ENCODE results near the gene BMP8A.
"Not testable (repeated sequence)": the region's sequence is repeated elsewhere in the genome, so short reads cannot be mapped to it uniquely, and the experiment has no call there.

The BMP8A gene

GRCh38 chr1:39508266-39508665 is 16.8 kb downstream of the BMP8A start:
- no peak for FAIRE-seq

GRCh38 chr1:39508857-39509305 is 17.4 kb downstream of the BMP8A start:
- no peak for FAIRE-seq

- no peak for FAIRE-seq
Measured at GRCh38 chr1:39509360-39510009, 18.0 kb downstream of the BMP8A start.

- not testable (repeated sequence) for FAIRE-seq
Measured at GRCh38 chr1:39510570-39511186, 19.2 kb downstream of the BMP8A start.

DNA sequence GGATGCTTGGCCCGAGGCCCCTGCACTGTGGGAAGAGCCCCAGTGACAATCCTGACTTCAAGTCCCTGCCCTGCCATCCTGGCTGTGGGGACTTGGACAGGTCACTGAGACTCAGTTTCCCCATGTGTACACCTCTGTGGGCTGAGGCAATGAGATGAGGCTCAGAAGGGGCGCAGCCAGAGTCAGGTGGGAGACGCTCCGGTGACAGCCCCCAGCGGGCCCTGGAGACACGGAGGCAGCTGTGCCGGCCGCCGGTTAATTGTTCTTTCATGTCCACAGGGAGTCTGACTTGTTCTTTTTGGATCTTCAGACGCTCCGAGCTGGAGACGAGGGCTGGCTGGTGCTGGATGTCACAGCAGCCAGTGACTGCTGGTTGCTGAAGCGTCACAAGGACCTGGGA is 20.0 kb downstream of the BMP8A start:
- FAIRE-seq: not testable (repeated sequence)

GRCh38 chr1:39512234-39512847 is 20.9 kb downstream of the BMP8A start:
- not testable (repeated sequence) for FAIRE-seq

GRCh38 chr1:39514710-39515124 is 23.3 kb downstream of the BMP8A start:
- not testable (repeated sequence) for FAIRE-seq

GRCh38 chr1:39515131-39516086 is 24.0 kb downstream of the BMP8A start:
- not testable (repeated sequence) for FAIRE-seq

DNA sequence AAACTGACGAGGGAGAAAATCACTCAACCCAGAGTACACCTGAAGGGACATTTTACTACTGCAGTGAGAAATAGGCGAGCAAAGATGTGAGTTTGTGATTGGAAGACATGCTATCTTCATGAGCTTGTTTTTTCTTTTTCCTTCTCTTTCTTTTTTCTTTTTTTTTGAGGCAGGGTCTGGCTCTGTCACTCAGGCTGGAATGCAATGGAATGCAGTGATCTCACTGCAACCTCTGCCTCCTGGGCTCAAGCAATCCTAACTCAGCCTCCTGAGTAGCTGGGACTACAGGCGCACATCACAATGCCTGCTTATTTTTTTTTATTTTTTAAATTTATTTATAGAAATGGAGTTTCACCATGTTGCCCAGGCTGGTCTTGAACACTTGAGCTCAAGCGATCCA is 25.4 kb downstream of the BMP8A start:
- FAIRE-seq: not testable (repeated sequence)

DNA sequence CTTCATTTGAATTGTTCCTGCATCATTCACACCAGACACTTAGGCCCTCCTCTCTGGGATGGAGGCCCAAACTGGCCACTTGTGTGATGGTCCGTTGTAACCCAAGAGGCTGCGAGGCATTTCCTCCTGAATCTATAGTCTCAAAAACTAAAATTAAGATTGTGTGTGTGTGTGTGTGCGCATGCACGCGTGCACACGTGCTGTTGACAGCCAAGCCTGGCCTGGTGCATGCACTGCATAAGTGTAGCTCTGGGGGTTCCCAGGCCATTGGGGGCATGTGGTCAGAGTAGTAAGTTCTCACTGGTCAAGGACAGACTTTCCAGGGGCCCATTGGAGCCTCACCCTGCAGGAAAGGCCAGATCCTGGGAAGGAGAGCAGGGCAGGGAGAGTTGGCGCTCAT is 26.5 kb downstream of the BMP8A start:
- not testable (repeated sequence) for FAIRE-seq

DNA sequence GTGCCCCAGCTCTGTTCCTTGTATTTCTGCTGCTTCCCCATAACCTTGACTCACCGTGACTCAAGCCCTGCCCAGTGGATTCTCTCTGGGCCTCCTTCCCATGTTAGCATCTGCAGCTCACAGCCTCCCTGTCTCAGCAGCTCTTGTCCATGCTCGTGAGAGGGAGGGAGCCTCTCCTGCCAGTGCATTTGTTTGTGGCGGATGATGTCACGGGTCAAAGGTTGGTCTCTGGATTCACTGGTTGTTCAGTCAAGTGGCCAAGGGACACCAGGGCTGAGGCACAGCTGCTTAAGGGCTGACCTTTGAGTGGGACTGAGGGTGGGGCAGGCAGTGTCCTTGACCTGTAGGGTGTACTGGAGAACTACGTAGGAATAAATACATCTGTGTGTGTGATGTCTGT is 27.9 kb downstream of the BMP8A start:
- FAIRE-seq: not testable (repeated sequence)

GRCh38 chr1:39522221-39522620 is 30.8 kb downstream of the BMP8A start:
- FAIRE-seq: not testable (repeated sequence)

GRCh38 chr1:39522661-39523567 is 31.5 kb downstream of the BMP8A start:
- FAIRE-seq: no peak

DNA sequence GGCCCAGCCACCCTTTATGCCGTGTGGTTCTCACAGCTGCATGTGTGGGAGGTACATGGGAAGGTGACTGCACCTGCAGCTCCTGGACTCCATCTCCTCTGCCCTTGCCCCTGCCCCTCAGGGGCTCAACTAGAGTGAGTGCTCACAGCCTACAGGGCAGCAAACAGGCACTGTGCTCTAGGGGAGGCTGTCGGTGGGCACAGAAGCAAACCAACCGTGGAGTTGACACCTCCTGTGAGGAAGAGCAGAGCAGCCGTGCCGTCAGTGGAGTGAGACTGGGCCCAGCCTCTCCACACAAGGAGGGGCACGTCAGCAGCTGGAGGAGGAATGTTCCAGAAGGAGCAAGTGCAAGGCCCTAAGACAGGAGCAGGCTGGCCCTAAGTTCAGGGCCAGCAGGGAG is 32.7 kb downstream of the BMP8A start:
- no peak for FAIRE-seq

DNA sequence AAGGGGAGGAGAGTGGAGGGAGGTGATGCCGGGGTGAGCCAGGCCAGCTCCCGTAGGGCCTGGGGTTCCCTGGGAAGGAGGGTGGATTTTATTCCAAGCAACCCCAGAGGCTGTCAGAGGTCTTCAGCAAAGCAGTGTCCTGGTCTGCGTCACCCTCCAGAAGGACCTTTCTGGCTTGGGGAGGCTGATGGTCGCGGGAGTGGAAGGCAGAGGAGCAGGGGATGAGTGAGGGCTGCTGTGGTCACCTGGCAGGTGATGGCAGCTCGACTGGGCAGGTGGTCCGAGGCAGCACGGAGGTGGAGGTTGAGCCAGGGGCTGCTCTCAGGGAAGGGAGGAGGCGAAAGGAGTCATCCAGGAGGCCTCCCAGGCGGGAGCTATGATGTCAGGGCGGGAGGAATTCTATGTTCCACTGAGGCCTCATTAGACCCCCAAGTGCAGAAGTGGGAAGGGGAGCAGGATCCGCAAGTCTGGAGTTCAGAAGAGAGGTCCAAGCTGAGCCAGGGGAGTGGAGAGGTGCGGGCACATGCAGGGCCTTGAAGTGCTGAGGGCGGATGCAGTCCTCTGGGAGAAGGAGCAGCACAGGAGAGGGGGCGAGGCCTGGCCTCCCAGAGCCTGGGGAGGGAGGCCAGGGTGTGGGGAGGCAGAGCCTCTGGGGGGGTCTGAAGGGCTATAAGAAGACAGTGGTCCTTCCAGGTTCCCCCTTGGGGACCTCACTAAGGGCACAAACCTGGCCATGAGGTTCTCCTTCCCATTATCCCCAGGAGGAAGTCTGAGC is 33.3 kb downstream of the BMP8A start:
- no peak for FAIRE-seq

DNA sequence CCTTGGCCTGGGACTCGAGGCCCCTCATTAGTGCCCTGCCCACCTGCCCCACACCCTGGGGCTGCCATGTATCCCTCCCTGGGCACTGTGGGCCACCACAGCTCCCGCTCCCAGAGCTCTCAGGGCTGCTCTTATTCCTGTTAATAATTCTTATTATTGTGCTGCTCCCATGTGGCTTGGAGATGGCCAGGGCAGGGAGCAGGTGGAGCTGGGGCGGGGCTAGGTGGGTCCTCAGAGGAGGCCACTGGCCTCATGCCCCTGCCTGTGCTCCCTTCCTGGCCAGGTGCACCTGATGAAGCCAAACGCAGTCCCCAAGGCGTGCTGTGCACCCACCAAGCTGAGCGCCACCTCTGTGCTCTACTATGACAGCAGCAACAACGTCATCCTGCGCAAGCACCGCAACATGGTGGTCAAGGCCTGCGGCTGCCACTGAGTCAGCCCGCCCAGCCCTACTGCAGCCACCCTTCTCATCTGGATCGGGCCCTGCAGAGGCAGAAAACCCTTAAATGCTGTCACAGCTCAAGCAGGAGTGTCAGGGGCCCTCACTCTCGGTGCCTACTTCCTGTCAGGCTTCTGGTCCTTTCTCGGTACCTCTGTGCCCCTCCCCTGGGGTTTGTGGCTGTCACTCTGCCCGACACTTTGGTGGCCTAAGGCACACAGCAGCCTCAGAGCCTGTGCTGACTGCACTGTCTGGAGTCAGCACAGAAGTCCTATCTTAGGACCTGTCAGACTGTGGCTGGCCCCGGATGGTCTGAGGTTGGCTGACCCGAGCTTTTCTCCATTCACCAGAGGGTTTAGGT is 34.1 kb downstream of the BMP8A start:
- FAIRE-seq: no peak

DNA sequence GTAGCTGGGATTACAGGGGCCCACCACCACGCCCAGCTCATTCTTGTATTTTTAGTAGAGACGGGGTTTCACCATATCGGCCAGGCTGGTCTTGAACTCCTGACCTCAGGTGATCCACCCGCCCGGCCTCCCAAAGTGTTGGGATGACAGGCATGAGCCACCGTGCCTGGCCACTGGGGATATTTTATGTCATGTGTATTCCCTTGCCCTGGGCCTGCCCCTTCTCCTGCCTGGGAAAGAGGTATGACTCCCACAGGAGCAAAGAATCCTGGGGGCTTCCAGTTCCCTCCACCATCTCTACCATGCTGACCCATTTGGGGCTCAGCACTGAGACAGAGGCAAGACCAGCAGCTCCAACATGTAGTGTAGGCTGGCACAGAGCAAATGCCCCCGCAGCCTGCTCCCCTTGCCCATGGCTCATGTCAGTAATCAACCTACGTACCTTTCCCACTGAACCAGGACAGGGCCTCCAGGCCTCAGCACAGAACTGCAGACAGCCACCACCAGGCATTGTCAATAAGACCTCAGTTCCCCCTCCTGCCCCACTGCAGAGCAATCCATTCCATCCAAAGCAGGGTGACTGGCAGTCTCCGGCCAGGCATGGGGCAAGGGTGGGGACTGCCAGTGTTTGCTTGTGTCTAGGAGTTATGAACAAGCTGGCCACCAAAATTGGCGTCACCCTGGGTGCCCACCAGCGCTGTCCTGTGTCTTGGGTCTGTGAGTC is 35.2 kb downstream of the BMP8A start:
- no peak for FAIRE-seq

DNA sequence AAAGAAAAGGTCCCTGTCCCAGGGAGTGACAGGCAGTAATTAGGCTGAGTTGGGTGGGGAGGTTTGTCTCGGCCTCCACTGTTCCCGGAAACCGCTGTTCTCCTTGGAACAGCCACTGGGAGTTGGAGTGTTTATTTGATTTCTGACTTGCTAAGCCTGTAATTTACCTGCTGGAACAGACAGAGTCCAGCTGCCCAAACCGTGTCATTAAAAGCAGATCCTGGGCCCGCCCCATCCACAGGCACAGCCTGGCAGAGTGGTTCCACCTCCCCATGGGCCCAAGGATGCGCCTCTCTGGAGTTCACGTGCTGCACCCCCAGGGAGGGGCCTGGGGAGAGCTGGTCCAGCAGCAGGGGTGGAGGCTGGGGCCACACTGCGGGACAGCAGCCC is 35.7 kb downstream of the BMP8A start:
- not testable (repeated sequence) for FAIRE-seq

GRCh38 chr1:39528082-39528481 is 36.6 kb downstream of the BMP8A start:
- FAIRE-seq: no peak

Data from colon (tissue), 2 donors.